ENCODE measurements around the gene TJP2. TPM values are rescaled to one million over a fixed set of nuclear protein-coding genes. Genes with fewer than 3 reads are reported as not detected.

Gene TJP2
- total RNA-seq, 2 donors from 2014 or later, result 45.1 to 53.0 TPM

GRCh38 chr9:69190863-69191181 lies 16.7 kb downstream of the TJP2 start:
- 94 to 100% methylated on average over 1 of the region's 1 CpG for WGBS, 2 experiments (ENCODE audit: insufficient coverage in 1 of 2, insufficient read length in 1 of 2)
- no peak overlapping the region for H3K9ac ChIP-seq (ENCODE audit: extremely low read depth, low read length, poor library complexity, severe bottlenecking)
- H3K4me3 Mint-ChIP-seq, result no peak overlapping the region
- DNase-seq, result no peak
- no peak overlapping the region for H3K27ac ChIP-seq (ENCODE audit: low read depth, low read length)
- H3K9me3 Mint-ChIP-seq, result no peaks in the 10 kb centered on the region
- peaks cover 47% of the 10 kb centered on the region for H3K4me1 Mint-ChIP-seq
- peaks cover 12% of the 10 kb centered on the region for H3K4me1 ChIP-seq (ENCODE audit: control insufficient read depth, insufficient read depth, low read length)
- H3K9me3 ChIP-seq (ENCODE audit: control insufficient read depth, low read length), result no peaks in the 10 kb centered on the region
- TF ChIP-seq, protein P1, sequence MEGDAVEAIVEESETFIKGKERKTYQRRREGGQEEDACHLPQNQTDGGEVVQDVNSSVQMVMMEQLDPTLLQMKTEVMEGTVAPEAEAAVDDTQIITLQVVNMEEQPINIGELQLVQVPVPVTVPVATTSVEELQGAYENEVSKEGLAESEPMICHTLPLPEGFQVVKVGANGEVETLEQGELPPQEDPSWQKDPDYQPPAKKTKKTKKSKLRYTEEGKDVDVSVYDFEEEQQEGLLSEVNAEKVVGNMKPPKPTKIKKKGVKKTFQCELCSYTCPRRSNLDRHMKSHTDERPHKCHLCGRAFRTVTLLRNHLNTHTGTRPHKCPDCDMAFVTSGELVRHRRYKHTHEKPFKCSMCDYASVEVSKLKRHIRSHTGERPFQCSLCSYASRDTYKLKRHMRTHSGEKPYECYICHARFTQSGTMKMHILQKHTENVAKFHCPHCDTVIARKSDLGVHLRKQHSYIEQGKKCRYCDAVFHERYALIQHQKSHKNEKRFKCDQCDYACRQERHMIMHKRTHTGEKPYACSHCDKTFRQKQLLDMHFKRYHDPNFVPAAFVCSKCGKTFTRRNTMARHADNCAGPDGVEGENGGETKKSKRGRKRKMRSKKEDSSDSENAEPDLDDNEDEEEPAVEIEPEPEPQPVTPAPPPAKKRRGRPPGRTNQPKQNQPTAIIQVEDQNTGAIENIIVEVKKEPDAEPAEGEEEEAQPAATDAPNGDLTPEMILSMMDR (conservative IDR thresholded peaks at IDR 0.05), result no peak
- no peak overlapping the region for H3K27ac Mint-ChIP-seq
- no peaks in the 10 kb centered on the region for H3K27me3 ChIP-seq (ENCODE audit: control insufficient read depth, insufficient read depth, low read length, poor library complexity, severe bottlenecking)
- no peak overlapping the region for H3K4me3 ChIP-seq (ENCODE audit: low read length)
- H3K36me3 ChIP-seq (ENCODE audit: control insufficient read depth, insufficient read depth, low read length), result no peaks in the 10 kb centered on the region
- H3K27me3 Mint-ChIP-seq (ENCODE audit: insufficient read depth), result no peaks in the 10 kb centered on the region
- no peaks in the 10 kb centered on the region for H3K36me3 Mint-ChIP-seq (ENCODE audit: low read depth)

GRCh38 chr9:69191231-69191630 lies 17.2 kb downstream of the TJP2 start:
- 90 to 91% methylated on average over 3 of the region's 3 CpGs for WGBS, 2 experiments (ENCODE audit: insufficient coverage in 1 of 2, insufficient read length in 1 of 2)
- no peak overlapping the region for H3K9ac ChIP-seq (ENCODE audit: extremely low read depth, low read length, poor library complexity, severe bottlenecking)
- H3K27me3 Mint-ChIP-seq (ENCODE audit: insufficient read depth), result no peaks in the 10 kb centered on the region

GRCh38 chr9:69192214-69192613 lies 18.1 kb downstream of the TJP2 start:
- no peak overlapping the region for H3K4me3 ChIP-seq (ENCODE audit: low read length)
- H3K9me3 ChIP-seq (ENCODE audit: control insufficient read depth, low read length), result no peaks in the 10 kb centered on the region
- no peaks in the 10 kb centered on the region for H3K27me3 Mint-ChIP-seq (ENCODE audit: insufficient read depth)
- H3K27ac ChIP-seq (ENCODE audit: low read depth, low read length), result no peak overlapping the region
- 91 to 99% methylated on average over 3 of the region's 3 CpGs for WGBS, 2 experiments (ENCODE audit: insufficient coverage in 1 of 2, insufficient read length in 1 of 2)
- no peak overlapping the region for H3K27ac Mint-ChIP-seq
- H3K9ac ChIP-seq (ENCODE audit: extremely low read depth, low read length, poor library complexity, severe bottlenecking), result no peak overlapping the region
- no peak overlapping the region for H3K4me3 Mint-ChIP-seq
- no peaks in the 10 kb centered on the region for H3K36me3 ChIP-seq (ENCODE audit: control insufficient read depth, insufficient read depth, low read length)
- DNase-seq, result no peak
- H3K4me1 ChIP-seq (ENCODE audit: control insufficient read depth, insufficient read depth, low read length), result peaks cover 6% of the 10 kb centered on the region
- no peaks in the 10 kb centered on the region for H3K9me3 Mint-ChIP-seq
- TF ChIP-seq, protein P1 (conservative IDR thresholded peaks at IDR 0.05), result no peak
- H3K27me3 ChIP-seq (ENCODE audit: control insufficient read depth, insufficient read depth, low read length, poor library complexity, severe bottlenecking), result no peaks in the 10 kb centered on the region
- H3K36me3 Mint-ChIP-seq (ENCODE audit: low read depth), result no peaks in the 10 kb centered on the region
- peaks cover 33% of the 10 kb centered on the region for H3K4me1 Mint-ChIP-seq

More at GRCh38 chr9:69191231-69191630, 17.2 kb downstream of the TJP2 start:
- no peaks in the 10 kb centered on the region for H3K9me3 ChIP-seq (ENCODE audit: control insufficient read depth, low read length)
- no peak overlapping the region for H3K4me3 ChIP-seq (ENCODE audit: low read length)
- H3K4me1 ChIP-seq (ENCODE audit: control insufficient read depth, insufficient read depth, low read length), result peaks cover 12% of the 10 kb centered on the region
- Mint-ChIP-seq H3K27ac (no peak overlapping the region), H3K4me3 (no peak overlapping the region), H3K4me1 (peaks cover 43% of the 10 kb centered on the region), H3K36me3 (ENCODE audit: low read depth) (no peaks in the 10 kb centered on the region), H3K9me3 (no peaks in the 10 kb centered on the region)
- TF ChIP-seq, protein P1 (conservative IDR thresholded peaks at IDR 0.05), result no peak
- H3K36me3 ChIP-seq (ENCODE audit: control insufficient read depth, insufficient read depth, low read length), result no peaks in the 10 kb centered on the region
- DNase-seq, result no peak
- no peaks in the 10 kb centered on the region for H3K27me3 ChIP-seq (ENCODE audit: control insufficient read depth, insufficient read depth, low read length, poor library complexity, severe bottlenecking)
- H3K27ac ChIP-seq (ENCODE audit: low read depth, low read length), result no peak overlapping the region
